ENCODE results near the gene ATRIP. TPM values are rescaled to one million over a fixed set of nuclear protein-coding genes. Genes with fewer than 3 reads are reported as not detected.
A peak's percentile ranks its signal among the peaks of the same experiment; 100 is the strongest.

Gene ATRIP
- total RNA-seq, 1 donor from 2014 or later, result 15.8 TPM

GRCh38 chr3:48411041-48411588 lies 35.4 kb upstream of the ATRIP start:
- H3K4me3 Mint-ChIP-seq (ENCODE audit: unreplicated experiment), result no peak overlapping the region
- TF ChIP-seq, protein P1, sequence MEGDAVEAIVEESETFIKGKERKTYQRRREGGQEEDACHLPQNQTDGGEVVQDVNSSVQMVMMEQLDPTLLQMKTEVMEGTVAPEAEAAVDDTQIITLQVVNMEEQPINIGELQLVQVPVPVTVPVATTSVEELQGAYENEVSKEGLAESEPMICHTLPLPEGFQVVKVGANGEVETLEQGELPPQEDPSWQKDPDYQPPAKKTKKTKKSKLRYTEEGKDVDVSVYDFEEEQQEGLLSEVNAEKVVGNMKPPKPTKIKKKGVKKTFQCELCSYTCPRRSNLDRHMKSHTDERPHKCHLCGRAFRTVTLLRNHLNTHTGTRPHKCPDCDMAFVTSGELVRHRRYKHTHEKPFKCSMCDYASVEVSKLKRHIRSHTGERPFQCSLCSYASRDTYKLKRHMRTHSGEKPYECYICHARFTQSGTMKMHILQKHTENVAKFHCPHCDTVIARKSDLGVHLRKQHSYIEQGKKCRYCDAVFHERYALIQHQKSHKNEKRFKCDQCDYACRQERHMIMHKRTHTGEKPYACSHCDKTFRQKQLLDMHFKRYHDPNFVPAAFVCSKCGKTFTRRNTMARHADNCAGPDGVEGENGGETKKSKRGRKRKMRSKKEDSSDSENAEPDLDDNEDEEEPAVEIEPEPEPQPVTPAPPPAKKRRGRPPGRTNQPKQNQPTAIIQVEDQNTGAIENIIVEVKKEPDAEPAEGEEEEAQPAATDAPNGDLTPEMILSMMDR (IDR thresholded peaks at IDR 0.05; ENCODE audit: partially characterized antibody, unreplicated experiment), result no peak
- DNase-seq, result no peak
- H3K9me3 Mint-ChIP-seq (ENCODE audit: unreplicated experiment), result peaks cover 2% of the 10 kb centered on the region
- H3K27me3 Mint-ChIP-seq (ENCODE audit: unreplicated experiment), result peaks cover 9% of the 10 kb centered on the region
- H3K27ac Mint-ChIP-seq (ENCODE audit: unreplicated experiment), result no peak overlapping the region
- no peaks in the 10 kb centered on the region for H3K4me1 Mint-ChIP-seq (ENCODE audit: low read depth, unreplicated experiment)
- H3K36me3 Mint-ChIP-seq (ENCODE audit: unreplicated experiment), result no peaks in the 10 kb centered on the region

DNA sequence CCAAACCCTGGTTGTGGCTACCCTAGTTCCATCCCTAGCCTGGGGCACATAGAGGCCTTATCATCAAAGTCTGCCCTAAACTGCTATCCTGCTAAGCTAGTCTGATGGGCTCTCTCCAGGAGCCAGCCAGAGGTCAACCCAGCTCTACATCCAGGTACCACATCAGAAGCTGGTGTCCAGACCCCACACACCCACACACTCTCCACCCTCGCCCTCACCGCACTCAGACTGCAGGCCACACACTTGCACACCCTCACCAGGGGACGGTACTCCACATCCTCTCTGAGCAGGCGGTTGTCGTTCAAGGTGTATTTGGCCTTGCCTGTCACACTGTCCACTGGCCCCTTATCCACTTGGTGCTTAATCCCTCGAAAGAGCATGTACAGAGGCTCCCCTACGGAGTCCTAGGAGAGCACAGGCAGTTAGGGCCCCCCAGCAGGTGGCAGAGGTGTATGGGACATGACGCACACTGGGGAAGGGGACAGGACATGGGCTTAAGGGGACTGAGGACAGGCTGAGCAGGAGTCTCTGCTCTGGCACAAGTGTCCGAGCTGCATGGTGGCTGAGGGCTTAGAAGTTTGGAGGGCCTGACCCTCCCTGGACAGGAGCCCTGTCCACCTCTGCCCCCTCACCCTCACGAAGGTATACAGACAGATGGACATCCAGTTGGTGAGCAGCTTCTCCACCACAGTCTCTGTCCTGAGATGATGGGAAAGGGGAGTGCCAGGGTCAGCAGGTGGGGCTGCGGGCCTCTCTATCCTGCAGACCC lies 34.7 kb upstream of the ATRIP start:
- no peaks in the 10 kb centered on the region for H3K36me3 Mint-ChIP-seq (ENCODE audit: unreplicated experiment)
- no peak overlapping the region for H3K4me3 Mint-ChIP-seq (ENCODE audit: unreplicated experiment)
- peak; percentile 1 for DNase-seq
- no peaks in the 10 kb centered on the region for H3K4me1 Mint-ChIP-seq (ENCODE audit: low read depth, unreplicated experiment)
- TF ChIP-seq, protein P1 (IDR thresholded peaks at IDR 0.05; ENCODE audit: partially characterized antibody, unreplicated experiment), result no peak
- H3K27me3 Mint-ChIP-seq (ENCODE audit: unreplicated experiment), result peaks cover 8% of the 10 kb centered on the region
- no peak overlapping the region for H3K27ac Mint-ChIP-seq (ENCODE audit: unreplicated experiment)
- peaks cover 2% of the 10 kb centered on the region for H3K9me3 Mint-ChIP-seq (ENCODE audit: unreplicated experiment)

- H3K9me3 Mint-ChIP-seq (ENCODE audit: unreplicated experiment), result peaks cover 2% of the 10 kb centered on the region
- H3K4me1 Mint-ChIP-seq (ENCODE audit: low read depth, unreplicated experiment), result no peaks in the 10 kb centered on the region
- H3K27ac Mint-ChIP-seq (ENCODE audit: unreplicated experiment), result no peak overlapping the region
- no peaks in the 10 kb centered on the region for H3K36me3 Mint-ChIP-seq (ENCODE audit: unreplicated experiment)
- H3K27me3 Mint-ChIP-seq (ENCODE audit: unreplicated experiment), result peaks cover 8% of the 10 kb centered on the region
- no peak overlapping the region for H3K4me3 Mint-ChIP-seq (ENCODE audit: unreplicated experiment)
- DNase-seq, result peak; percentile 5
- TF ChIP-seq, protein P1 (IDR thresholded peaks at IDR 0.05; ENCODE audit: partially characterized antibody, unreplicated experiment), result no peak
These were observed 34.0 kb upstream of the ATRIP start for GRCh38 chr3:48412375-48413001.

- TF ChIP-seq, protein P1 (IDR thresholded peaks at IDR 0.05; ENCODE audit: partially characterized antibody, unreplicated experiment), result no peak
- Mint-ChIP-seq H3K36me3 (ENCODE audit: unreplicated experiment) (no peaks in the 10 kb centered on the region), H3K27ac (ENCODE audit: unreplicated experiment) (no peak overlapping the region), H3K4me3 (ENCODE audit: unreplicated experiment) (no peak overlapping the region), H3K27me3 (ENCODE audit: unreplicated experiment) (peaks cover 8% of the 10 kb centered on the region), H3K4me1 (ENCODE audit: low read depth, unreplicated experiment) (no peaks in the 10 kb centered on the region), H3K9me3 (ENCODE audit: unreplicated experiment) (peaks cover 2% of the 10 kb centered on the region)
- DNase-seq, result peak; percentile 8
These were observed 33.5 kb upstream of the ATRIP start for GRCh38 chr3:48413086-48413485.

DNA sequence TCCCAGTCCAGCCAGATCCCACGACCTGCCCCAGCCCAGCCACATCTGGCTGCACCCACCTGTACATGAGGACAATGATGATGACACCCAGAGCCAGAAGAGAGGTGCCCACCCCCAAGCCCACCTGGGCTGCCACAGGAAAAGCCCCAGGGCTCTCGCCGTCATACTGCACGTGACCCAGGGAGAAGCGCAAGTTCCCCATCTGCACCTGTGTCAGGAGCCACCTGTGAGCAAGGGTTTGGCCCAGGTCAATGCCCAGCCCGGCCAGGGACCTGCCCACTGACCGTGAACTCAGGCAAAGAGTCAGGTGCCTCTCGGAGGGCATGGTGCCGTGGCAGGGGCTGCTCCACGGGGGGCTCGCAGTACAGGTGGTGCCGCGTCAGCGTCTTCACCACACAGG lies 32.9 kb upstream of the ATRIP start:
- H3K4me3 Mint-ChIP-seq (ENCODE audit: unreplicated experiment), result no peak overlapping the region
- no peaks in the 10 kb centered on the region for H3K4me1 Mint-ChIP-seq (ENCODE audit: low read depth, unreplicated experiment)
- H3K27ac Mint-ChIP-seq (ENCODE audit: unreplicated experiment), result no peak overlapping the region
- TF ChIP-seq, protein P1 (IDR thresholded peaks at IDR 0.05; ENCODE audit: partially characterized antibody, unreplicated experiment), result no peak
- H3K36me3 Mint-ChIP-seq (ENCODE audit: unreplicated experiment), result no peaks in the 10 kb centered on the region
- DNase-seq, result peak; percentile 2
- H3K27me3 Mint-ChIP-seq (ENCODE audit: unreplicated experiment), result peaks cover 5% of the 10 kb centered on the region
- H3K9me3 Mint-ChIP-seq (ENCODE audit: unreplicated experiment), result peaks cover 2% of the 10 kb centered on the region
